ENCODE data around the gene LRIG2. TPM values are rescaled to one million over a fixed set of nuclear protein-coding genes. Genes with fewer than 3 reads are reported as not detected.

LRIG2 gene
- total and polyA plus RNA-seq, 2 of the 13 experiments (the other 11 are each of a cell fraction or from before 2014, with no cell fraction given) = 8.1 to 12.2 TPM

DNA sequence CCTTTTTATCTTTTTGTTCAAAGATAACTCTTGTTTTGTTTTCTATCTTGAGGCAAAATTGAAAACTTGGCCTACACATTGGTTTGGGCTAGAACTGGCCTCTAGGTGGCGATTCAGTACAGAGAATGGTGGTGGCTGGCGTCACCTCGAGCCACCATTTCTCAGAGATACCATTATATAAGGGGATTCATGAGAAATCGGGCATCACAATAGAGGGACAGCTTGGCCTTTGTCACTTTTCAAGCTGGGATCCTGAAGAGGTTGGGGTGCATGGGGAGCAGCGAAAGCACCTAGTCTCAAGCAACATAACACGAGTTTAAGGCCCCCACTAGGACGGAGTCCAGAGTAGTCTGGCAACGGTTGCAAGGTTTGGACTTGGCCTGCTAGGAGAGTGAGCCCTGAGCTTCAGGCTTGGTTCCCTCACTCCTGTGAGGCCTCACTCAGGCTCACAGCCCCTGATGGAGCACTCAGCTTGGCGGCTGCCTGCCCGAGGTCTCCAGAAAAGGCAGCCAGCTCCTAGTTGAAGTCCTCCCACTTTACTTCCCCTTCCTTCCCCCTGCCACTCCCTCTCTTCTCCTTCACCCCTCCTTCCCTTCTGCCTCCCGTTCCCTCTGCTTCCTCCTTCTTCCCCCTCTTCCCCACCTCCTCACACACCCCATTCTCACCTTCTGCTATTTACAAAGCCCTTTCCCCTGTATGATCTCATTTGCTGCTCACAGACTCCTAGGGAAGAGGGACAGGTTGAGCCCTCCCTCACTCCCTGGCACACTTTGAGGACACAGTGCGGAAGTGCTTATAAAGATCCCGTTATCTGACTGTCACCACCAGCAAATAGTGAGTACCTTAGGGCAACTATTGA is 67.8 kb downstream of the LRIG2 start (continued):
- TF ChIP-seq ERF (CRISPR knock-in tag; IDR thresholded peaks at IDR 0.05) (peak; percentile 54; the same call in 1 of the 2 replicates), ZNF550 (CRISPR knock-in tag; IDR thresholded peaks at IDR 0.05; ENCODE audit: borderline replicate concordance) (no peak), ZNF558 (CRISPR knock-in tag; IDR thresholded peaks at IDR 0.05; ENCODE audit: borderline replicate concordance) (no peak), ELF3 (CRISPR knock-in tag; IDR thresholded peaks at IDR 0.05) (peak; percentile 30; the same call in 1 of the 2 replicates), SETDB1 (CRISPR knock-in tag; IDR thresholded peaks at IDR 0.05; ENCODE audit: borderline replicate concordance) (no peak), ZNF232 (CRISPR knock-in tag; IDR thresholded peaks at IDR 0.05; ENCODE audit: borderline replicate concordance) (no peak), ZNF124 (CRISPR knock-in tag; IDR thresholded peaks at IDR 0.05) (0 out of 2 replicates have a peak, but pooled peaks have one; percentile 27), ZNF747 (CRISPR knock-in tag; IDR thresholded peaks at IDR 0.05; ENCODE audit: borderline replicate concordance) (no peak), NONO (IDR thresholded peaks at IDR 0.05) (no peak), NONO (CRISPR knock-in tag; conservative IDR thresholded peaks at IDR 0.05) (0 out of 2 replicates have a peak, but pooled peaks have one; percentile 35), SOX5 (CRISPR knock-in tag; IDR thresholded peaks at IDR 0.05; ENCODE audit: borderline replicate concordance) (0 out of 2 replicates have a peak, but pooled peaks have one; percentile 18), ZNF468 (CRISPR knock-in tag; IDR thresholded peaks at IDR 0.05) (0 out of 2 replicates have a peak, but pooled peaks have one; percentile 70), JUN (CRISPR knock-in tag; IDR thresholded peaks at IDR 0.05) (0 out of 2 replicates have a peak, but pooled peaks have one; percentile 30), CBX2 (IDR thresholded peaks at IDR 0.05; ENCODE audit: low read depth, low read length) (no peak), CBX2 (CRISPR knock-in tag; IDR thresholded peaks at IDR 0.05; ENCODE audit: low read depth) (no peak), ZNF501 (CRISPR knock-in tag; IDR thresholded peaks at IDR 0.05) (peak; percentile 48; the same call in 1 of the 2 replicates), SUZ12 (IDR thresholded peaks at IDR 0.05; ENCODE audit: low read depth, low read length) (no peak), STAG1 (CRISPR knock-in tag; IDR thresholded peaks at IDR 0.05) (peak; percentile 97), TOE1 (CRISPR knock-in tag; IDR thresholded peaks at IDR 0.05) (no peak)
- TF ChIP-seq, protein P1, sequence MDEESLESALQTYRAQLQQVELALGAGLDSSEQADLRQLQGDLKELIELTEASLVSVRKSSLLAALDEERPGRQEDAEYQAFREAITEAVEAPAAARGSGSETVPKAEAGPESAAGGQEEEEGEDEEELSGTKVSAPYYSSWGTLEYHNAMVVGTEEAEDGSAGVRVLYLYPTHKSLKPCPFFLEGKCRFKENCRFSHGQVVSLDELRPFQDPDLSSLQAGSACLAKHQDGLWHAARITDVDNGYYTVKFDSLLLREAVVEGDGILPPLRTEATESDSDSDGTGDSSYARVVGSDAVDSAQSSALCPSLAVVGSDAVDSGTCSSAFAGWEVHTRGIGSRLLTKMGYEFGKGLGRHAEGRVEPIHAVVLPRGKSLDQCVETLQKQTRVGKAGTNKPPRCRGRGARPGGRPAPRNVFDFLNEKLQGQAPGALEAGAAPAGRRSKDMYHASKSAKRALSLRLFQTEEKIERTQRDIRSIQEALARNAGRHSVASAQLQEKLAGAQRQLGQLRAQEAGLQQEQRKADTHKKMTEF (CRISPR knock-in tag; IDR thresholded peaks at IDR 0.05) = peak; percentile 16; the same call in 1 of the 2 replicates
- TF ChIP-seq, protein P2, sequence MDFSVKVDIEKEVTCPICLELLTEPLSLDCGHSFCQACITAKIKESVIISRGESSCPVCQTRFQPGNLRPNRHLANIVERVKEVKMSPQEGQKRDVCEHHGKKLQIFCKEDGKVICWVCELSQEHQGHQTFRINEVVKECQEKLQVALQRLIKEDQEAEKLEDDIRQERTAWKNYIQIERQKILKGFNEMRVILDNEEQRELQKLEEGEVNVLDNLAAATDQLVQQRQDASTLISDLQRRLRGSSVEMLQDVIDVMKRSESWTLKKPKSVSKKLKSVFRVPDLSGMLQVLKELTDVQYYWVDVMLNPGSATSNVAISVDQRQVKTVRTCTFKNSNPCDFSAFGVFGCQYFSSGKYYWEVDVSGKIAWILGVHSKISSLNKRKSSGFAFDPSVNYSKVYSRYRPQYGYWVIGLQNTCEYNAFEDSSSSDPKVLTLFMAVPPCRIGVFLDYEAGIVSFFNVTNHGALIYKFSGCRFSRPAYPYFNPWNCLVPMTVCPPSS (IDR thresholded peaks at IDR 0.05) = no peak

Measured in HepG2 (cell line).